Liver (tissue), 3 donors: ENCODE results near the gene GNAI3.
A peak's percentile ranks its signal among the peaks of the same experiment; 100 is the strongest.

Experiments used
- FOXA1 ChIP-seq: IDR thresholded peaks from 2 replicates; pipeline ENCODE4 v1.6.1; 2016; ENCODE audit warnings: antibody characterized with exemption
- GABPA ChIP-seq, 2 donors: IDR thresholded peaks in 1 of 2; conservative IDR thresholded peaks in 1 of 2; 2 replicates each; pipeline ENCODE4 v1.6.1; 2016; ENCODE audit warnings: antibody characterized with exemption in 2 of 2, mild to moderate bottlenecking in 1 of 2, moderate library complexity in 1 of 2
- JUND ChIP-seq, 2 donors: IDR thresholded peaks; 2 replicates each; pipeline ENCODE4 v1.6.1; 2016; ENCODE audit warnings: antibody characterized with exemption in 2 of 2
- RAD21 ChIP-seq, 2 donors: IDR thresholded peaks; 2 replicates each; pipeline ENCODE4 v1.6.1; 2016; ENCODE audit warnings: antibody characterized with exemption in 2 of 2, mild to moderate bottlenecking in 2 of 2
- RXRA ChIP-seq, 2 donors: IDR thresholded peaks; 2 replicates each; pipeline ENCODE4 v1.6.1; 2017 to 2018; ENCODE audit warnings: antibody characterized with exemption in 2 of 2, mild to moderate bottlenecking in 1 of 2
- TAF1 ChIP-seq: conservative IDR thresholded peaks from 2 replicates; pipeline ENCODE4 v1.6.1; 2016; ENCODE audit warnings: antibody characterized with exemption, mild to moderate bottlenecking
- YY1 ChIP-seq: IDR thresholded peaks from 2 replicates; pipeline ENCODE4 v1.6.1; 2016; ENCODE audit warnings: antibody characterized with exemption, mild to moderate bottlenecking
- TF ChIP-seq, protein P1 (sequence below): fragments of 150-350 bp; IDR thresholded peaks from 2 replicates; pipeline ENCODE4 v1.5.1; 2017; ENCODE audit warnings: improper control_type of control experiment, low read depth, low read length; ENCODE audit not compliant: missing input control
- TF ChIP-seq, protein P2 (sequence below): IDR thresholded peaks from 2 replicates; pipeline ENCODE4 v1.6.1; 2016; ENCODE audit warnings: antibody characterized with exemption
- TF ChIP-seq, protein P3 (sequence below): IDR thresholded peaks from 2 replicates; pipeline ENCODE4 v1.6.1; 2016; ENCODE audit warnings: antibody characterized with exemption
- donor health status: healthy.
- donor health status: healthy.

DNA sequence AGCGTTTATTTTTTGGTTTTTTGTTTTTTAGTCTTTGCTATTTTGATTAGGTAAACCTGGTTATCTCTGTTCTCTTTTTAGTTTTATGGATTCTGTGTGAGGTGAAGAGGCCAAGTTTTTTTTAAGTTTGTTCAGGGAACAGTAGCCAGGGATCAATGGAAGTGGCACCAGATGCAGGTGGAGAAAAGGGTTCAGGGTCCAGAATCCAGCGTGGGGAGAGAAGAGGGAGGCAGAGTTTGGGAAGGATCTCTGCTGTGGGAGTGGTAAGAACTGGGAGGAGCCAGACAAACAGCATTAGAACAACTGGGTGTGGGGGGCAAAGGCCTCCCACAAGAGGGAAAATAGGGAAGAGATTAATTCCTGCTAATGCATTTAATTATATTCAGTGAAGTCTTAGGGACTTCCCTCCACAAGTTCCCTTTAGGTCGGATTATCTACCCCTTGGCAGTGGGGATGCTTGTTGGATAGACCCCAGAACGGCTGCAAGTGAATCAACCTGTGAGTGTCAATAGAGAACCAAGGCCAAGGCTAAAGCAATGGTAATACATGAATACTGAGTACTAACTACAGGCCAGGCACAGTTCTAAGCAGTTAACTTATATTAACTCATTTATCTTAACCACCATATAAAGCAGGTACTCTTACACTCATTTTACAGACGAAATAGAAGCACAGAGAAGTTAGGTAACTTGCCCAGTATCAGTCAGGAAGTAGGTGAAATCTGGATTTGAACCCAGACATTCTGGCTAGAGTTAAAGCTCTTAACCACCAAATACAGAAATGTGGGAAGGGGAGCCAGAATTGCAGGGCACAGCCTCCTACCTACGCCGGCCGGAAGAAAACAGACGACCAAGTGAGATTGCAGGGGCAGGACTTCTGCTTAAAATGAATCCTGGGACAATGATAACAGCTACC lies 70.5 kb downstream of the GNAI3 start:
- TF ChIP-seq, protein P1, sequence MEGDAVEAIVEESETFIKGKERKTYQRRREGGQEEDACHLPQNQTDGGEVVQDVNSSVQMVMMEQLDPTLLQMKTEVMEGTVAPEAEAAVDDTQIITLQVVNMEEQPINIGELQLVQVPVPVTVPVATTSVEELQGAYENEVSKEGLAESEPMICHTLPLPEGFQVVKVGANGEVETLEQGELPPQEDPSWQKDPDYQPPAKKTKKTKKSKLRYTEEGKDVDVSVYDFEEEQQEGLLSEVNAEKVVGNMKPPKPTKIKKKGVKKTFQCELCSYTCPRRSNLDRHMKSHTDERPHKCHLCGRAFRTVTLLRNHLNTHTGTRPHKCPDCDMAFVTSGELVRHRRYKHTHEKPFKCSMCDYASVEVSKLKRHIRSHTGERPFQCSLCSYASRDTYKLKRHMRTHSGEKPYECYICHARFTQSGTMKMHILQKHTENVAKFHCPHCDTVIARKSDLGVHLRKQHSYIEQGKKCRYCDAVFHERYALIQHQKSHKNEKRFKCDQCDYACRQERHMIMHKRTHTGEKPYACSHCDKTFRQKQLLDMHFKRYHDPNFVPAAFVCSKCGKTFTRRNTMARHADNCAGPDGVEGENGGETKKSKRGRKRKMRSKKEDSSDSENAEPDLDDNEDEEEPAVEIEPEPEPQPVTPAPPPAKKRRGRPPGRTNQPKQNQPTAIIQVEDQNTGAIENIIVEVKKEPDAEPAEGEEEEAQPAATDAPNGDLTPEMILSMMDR = no peak
- TF ChIP-seq RAD21 (IDR thresholded peaks at IDR 0.05) = peak; percentile 27 to 52
- TF ChIP-seq, protein P2, sequence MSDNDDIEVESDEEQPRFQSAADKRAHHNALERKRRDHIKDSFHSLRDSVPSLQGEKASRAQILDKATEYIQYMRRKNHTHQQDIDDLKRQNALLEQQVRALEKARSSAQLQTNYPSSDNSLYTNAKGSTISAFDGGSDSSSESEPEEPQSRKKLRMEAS = peak; percentile 53
- no peak for TF ChIP-seq TAF1
- TF ChIP-seq FOXA1 = no peak
- TF ChIP-seq, protein P3, sequence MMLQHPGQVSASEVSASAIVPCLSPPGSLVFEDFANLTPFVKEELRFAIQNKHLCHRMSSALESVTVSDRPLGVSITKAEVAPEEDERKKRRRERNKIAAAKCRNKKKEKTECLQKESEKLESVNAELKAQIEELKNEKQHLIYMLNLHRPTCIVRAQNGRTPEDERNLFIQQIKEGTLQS = no peak
- peak; percentile 86 for TF ChIP-seq YY1
- TF ChIP-seq JUND (IDR thresholded peaks at IDR 0.05) = peak in 1 of 2 donors; percentile 61
- TF ChIP-seq GABPA (IDR thresholded peaks at IDR 0.05 in 1 of 2, conservative IDR thresholded peaks at IDR 0.05 in 1 of 2) = peak in 1 of 2 donors; percentile 55
- peak; percentile 78 to 84 for TF ChIP-seq RXRA (IDR thresholded peaks at IDR 0.05)
